Measurements from ENCODE around the gene XPA. TPM values are rescaled to one million over a fixed set of nuclear protein-coding genes. Genes with fewer than 3 reads are reported as not detected.

The XPA gene
- total RNA-seq, 2 experiments from 2014 or later, result 12.6 to 14.4 TPM

GRCh38 chr9:97689401-97690180 lies 7.5 kb downstream of the XPA start:
- H3K27me3 Mint-ChIP-seq, result no peaks in the 10 kb centered on the region
- peaks cover 23% of the 10 kb centered on the region for H3K4me1 Mint-ChIP-seq
- DNase-seq, result no peak
- peaks cover 20% of the 10 kb centered on the region for H3K36me3 Mint-ChIP-seq
- no peak overlapping the region for H3K27ac Mint-ChIP-seq
- no peak overlapping the region for H3K4me3 Mint-ChIP-seq
- no peaks in the 10 kb centered on the region for H3K9me3 Mint-ChIP-seq

DNA sequence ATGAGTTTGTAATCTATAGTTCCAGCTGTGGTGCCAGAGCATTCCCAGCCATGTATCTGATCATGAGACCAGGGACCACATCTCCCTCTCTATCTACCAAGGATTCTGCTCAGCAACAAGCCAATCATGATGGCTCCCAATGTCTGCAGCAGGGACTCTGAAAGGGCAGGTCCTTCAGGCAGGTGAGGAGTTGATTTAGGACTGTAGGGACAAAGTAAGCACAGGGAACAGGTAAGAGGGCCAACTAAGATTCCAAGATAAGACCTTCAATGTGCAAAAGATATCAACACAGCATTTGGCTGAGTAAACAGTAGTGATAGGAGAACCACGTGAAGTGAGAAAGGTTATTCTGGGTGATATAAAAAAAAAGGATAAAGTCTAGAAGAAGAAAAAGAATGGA lies 8.5 kb downstream of the XPA start:
- no peak for DNase-seq
- H3K4me1 Mint-ChIP-seq, result peaks cover 14% of the 10 kb centered on the region
- no peaks in the 10 kb centered on the region for H3K9me3 Mint-ChIP-seq
- peak overlapping the region; percentile 3 for H3K27ac Mint-ChIP-seq
- no peaks in the 10 kb centered on the region for H3K27me3 Mint-ChIP-seq
- peaks cover 18% of the 10 kb centered on the region for H3K36me3 Mint-ChIP-seq
- no peak overlapping the region for H3K4me3 Mint-ChIP-seq

GRCh38 chr9:97682242-97682641 lies 14.9 kb downstream of the XPA start:
- no peak for DNase-seq
- Mint-ChIP-seq H3K27me3 (no peaks in the 10 kb centered on the region), H3K4me3 (no peak overlapping the region), H3K9me3 (no peaks in the 10 kb centered on the region), H3K36me3 (peaks cover 26% of the 10 kb centered on the region), H3K27ac (no peak overlapping the region), H3K4me1 (peaks cover 7% of the 10 kb centered on the region)

DNA sequence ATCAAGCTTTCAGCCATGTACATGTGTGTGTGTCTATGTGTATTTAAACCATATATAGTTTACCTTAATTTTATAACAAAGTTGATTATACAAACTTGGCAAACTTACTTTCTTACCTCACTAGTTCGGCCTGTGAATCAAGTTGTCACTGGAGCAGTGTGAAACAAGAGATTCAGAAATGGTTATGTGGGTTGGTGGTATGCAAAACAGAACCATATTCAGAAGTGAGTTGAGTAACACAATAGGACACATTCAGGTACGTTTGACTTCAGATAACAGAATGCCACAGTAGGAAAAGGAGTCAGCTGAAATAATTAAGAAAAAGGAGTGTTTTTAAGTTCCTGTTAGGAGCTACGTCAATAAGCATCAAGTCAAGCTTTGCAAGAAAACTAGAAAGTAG lies 21.5 kb downstream of the XPA start:
- Mint-ChIP-seq H3K4me3 (no peak overlapping the region), H3K9me3 (no peaks in the 10 kb centered on the region), H3K36me3 (peaks cover 21% of the 10 kb centered on the region), H3K4me1 (peaks cover 13% of the 10 kb centered on the region), H3K27me3 (no peaks in the 10 kb centered on the region), H3K27ac (peak overlapping the region; percentile 63)
- no peak for DNase-seq

- no peaks in the 10 kb centered on the region for H3K27me3 Mint-ChIP-seq
- no peak for DNase-seq
- peaks cover 15% of the 10 kb centered on the region for H3K4me1 Mint-ChIP-seq
- H3K4me3 Mint-ChIP-seq, result no peak overlapping the region
- H3K9me3 Mint-ChIP-seq, result no peaks in the 10 kb centered on the region
- H3K27ac Mint-ChIP-seq, result no peak overlapping the region
- peaks cover 23% of the 10 kb centered on the region for H3K36me3 Mint-ChIP-seq
Measured at GRCh38 chr9:97673922-97674321, 23.2 kb downstream of the XPA start.

DNA sequence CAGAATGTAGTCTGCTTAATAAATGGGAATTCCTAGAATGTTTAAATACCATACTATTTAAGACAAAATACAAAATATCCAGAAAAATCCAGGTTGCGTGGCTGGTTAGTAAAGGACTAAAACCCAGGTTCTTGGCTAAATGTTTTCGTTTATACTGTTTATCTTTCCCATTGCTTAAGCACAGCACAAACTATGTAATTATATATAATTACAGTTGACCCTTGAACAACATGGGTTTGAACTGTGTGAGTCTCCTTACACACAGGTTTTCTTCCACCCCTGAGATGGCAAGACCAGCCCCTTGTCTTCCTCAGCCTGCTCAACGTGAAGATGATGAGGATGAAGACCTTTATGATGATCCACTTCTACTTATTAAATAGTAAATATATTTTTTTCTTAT lies 24.7 kb downstream of the XPA start:
- Mint-ChIP-seq H3K4me1 (peaks cover 25% of the 10 kb centered on the region), H3K27me3 (no peaks in the 10 kb centered on the region), H3K36me3 (peaks cover 21% of the 10 kb centered on the region), H3K9me3 (no peaks in the 10 kb centered on the region), H3K27ac (no peak overlapping the region), H3K4me3 (no peak overlapping the region)
- no peak for DNase-seq

DNA sequence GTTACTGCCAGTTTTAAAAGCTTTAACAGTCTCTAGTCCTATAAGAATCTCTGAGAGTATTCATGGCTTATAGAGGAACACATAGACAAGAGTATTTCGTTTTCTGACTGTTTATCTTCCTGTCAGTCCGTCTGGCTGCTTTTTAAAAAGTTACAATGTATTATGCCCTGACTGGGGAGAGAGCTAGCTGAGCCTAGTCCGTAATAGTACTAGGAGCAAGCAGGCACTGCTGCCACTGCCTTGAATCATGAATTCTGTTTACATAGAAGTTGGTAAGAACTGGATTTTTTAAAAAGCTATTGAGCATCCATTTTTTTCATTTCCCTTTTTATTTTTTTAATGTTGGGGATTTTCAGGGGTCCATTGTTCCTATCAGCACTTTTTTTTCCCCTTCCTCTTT lies 26.6 kb downstream of the XPA start:
- Mint-ChIP-seq H3K4me1 (peaks cover 38% of the 10 kb centered on the region), H3K4me3 (no peak overlapping the region), H3K27ac (no peak overlapping the region), H3K27me3 (no peaks in the 10 kb centered on the region), H3K9me3 (no peaks in the 10 kb centered on the region), H3K36me3 (peaks cover 38% of the 10 kb centered on the region)
- no peak for DNase-seq

- Mint-ChIP-seq H3K4me1 (peaks cover 41% of the 10 kb centered on the region), H3K4me3 (no peak overlapping the region), H3K9me3 (no peaks in the 10 kb centered on the region), H3K27ac (peak overlapping the region; percentile 83), H3K27me3 (no peaks in the 10 kb centered on the region), H3K36me3 (peaks cover 45% of the 10 kb centered on the region)
- no peak for DNase-seq
Measured at GRCh38 chr9:97668485-97668884, 28.7 kb downstream of the XPA start.

DNA sequence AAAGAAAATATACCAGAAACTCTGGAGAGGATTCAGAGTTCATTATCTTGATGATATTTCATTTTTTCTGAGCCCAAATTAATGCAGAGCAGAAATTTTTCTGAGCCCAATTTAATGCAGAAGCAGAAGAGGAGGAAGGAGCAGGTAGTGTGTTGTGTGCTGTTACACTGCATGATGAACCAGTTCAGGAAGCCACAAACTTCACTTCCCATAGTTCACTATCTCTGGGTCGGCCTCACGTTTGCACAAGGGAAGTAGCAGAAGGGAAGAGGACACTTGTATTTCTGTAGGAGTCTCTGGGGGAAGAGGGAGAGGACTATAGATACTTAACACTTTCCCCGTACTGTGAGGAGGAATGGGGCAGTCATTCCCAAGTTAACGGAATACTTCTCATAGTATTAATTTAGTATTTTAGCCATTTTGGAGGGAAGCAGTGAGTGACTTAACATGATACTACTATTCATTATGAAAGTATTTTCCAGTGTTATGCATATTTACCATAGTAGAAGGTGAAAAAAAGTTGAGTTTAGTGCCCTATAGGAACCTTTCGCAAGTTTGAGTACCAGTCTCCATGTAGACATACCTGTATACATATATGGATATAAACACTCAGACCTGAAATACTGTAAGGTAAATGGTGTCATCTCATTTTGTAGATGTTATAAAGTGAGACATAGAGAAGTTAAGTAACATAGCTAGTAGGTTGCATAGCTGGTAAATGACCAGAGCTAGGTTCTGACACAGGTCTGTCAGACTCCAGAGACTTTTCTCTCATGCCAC lies 30.0 kb downstream of the XPA start:
- H3K27ac Mint-ChIP-seq, result peak overlapping the region; percentile 82
- H3K4me1 Mint-ChIP-seq, result peaks cover 40% of the 10 kb centered on the region
- H3K9me3 Mint-ChIP-seq, result no peaks in the 10 kb centered on the region
- peaks cover 45% of the 10 kb centered on the region for H3K36me3 Mint-ChIP-seq
- H3K4me3 Mint-ChIP-seq, result no peak overlapping the region
- no peaks in the 10 kb centered on the region for H3K27me3 Mint-ChIP-seq
- no peak for DNase-seq

DNA sequence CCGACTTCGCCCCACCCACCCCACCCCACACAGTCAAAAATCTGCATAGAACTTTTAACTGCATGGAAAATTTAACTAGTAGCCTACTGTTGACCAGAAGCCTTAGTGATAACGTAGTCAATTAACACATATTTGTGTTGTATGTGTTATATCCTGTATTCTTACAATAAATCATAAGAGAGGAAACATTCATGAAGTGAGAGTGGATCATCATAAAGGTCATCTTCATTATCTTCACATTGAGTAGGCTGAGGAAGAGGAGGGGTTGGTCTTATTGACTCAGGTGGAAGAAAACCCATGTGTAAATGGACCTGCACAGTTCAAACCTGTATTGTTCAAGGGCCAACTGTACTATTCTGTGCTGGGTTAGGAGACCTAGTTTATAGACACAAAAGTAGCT lies 31.4 kb downstream of the XPA start:
- Mint-ChIP-seq H3K27ac (peak overlapping the region; percentile 82), H3K4me3 (no peak overlapping the region), H3K9me3 (no peaks in the 10 kb centered on the region), H3K4me1 (peaks cover 40% of the 10 kb centered on the region), H3K27me3 (no peaks in the 10 kb centered on the region), H3K36me3 (peaks cover 45% of the 10 kb centered on the region)
- DNase-seq, result no peak

GRCh38 chr9:97660847-97661246 lies 36.3 kb downstream of the XPA start:
- H3K4me3 Mint-ChIP-seq, result no peak overlapping the region
- H3K36me3 Mint-ChIP-seq, result peaks cover 42% of the 10 kb centered on the region

DNA sequence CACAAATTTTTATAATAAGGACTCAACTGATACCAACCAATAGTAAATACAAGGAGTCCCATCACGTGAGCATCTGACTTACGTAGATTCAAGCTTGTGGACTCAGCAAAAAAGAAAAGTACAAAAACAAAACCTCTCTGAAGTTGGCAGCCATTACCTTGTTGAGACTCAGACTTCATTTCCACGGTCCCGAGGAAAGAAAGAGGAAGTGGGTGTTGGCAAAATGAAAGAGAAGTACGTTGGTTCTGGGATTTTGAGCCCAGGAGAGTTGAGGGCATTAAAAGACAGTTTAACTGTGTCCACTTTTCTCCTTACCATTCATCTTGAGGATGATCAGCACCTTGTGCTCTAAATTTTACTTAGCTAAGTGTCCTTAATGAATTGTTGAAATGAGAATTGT lies 36.8 kb downstream of the XPA start:
- no peaks in the 10 kb centered on the region for H3K27me3 Mint-ChIP-seq
- H3K4me1 Mint-ChIP-seq, result peaks cover 8% of the 10 kb centered on the region
- no peaks in the 10 kb centered on the region for H3K9me3 Mint-ChIP-seq
- no peak overlapping the region for H3K4me3 Mint-ChIP-seq
- DNase-seq, result no peak
- peaks cover 39% of the 10 kb centered on the region for H3K36me3 Mint-ChIP-seq
- H3K27ac Mint-ChIP-seq, result peak overlapping the region; percentile 38

More at GRCh38 chr9:97660847-97661246, 36.3 kb downstream of the XPA start:
- peaks cover 11% of the 10 kb centered on the region for H3K4me1 Mint-ChIP-seq
- H3K27me3 Mint-ChIP-seq, result no peaks in the 10 kb centered on the region
- H3K27ac Mint-ChIP-seq, result no peak overlapping the region
- no peak for DNase-seq
- no peaks in the 10 kb centered on the region for H3K9me3 Mint-ChIP-seq

GRCh38 chr9:97659771-97660170 lies 37.4 kb downstream of the XPA start:
- Mint-ChIP-seq H3K4me3 (no peak overlapping the region), H3K27ac (peak overlapping the region; percentile 57), H3K27me3 (no peaks in the 10 kb centered on the region), H3K9me3 (no peaks in the 10 kb centered on the region), H3K4me1 (peaks cover 5% of the 10 kb centered on the region), H3K36me3 (peaks cover 35% of the 10 kb centered on the region)
- DNase-seq, result no peak

DNA sequence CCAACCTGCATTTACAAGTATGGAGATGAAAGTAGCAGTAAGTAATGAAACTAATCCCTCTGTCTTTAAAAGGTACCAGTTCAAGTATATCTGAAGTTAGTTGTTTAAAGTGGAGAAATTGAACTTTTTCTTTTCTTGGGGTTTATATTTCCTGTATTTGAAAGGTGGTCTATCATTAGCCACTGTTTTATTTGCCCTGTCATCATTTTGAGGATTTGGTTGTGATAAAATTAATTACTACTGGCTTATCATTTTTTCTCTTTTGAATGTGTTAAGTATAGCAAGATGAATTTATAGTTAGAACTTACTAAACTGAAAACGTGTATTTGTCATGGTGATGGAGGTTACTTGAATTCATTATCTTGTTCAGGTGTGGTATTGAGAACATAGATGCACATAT lies 38.4 kb downstream of the XPA start:
- H3K36me3 Mint-ChIP-seq, result peaks cover 30% of the 10 kb centered on the region
- DNase-seq, result no peak
- H3K27me3 Mint-ChIP-seq, result no peaks in the 10 kb centered on the region
- H3K27ac Mint-ChIP-seq, result no peak overlapping the region
- H3K4me3 Mint-ChIP-seq, result no peak overlapping the region
- H3K9me3 Mint-ChIP-seq, result no peaks in the 10 kb centered on the region
- H3K4me1 Mint-ChIP-seq, result peaks cover 2% of the 10 kb centered on the region

- peaks cover 22% of the 10 kb centered on the region for H3K36me3 Mint-ChIP-seq
- peaks cover 5% of the 10 kb centered on the region for H3K4me1 Mint-ChIP-seq
- no peak for DNase-seq
- H3K4me3 Mint-ChIP-seq, result no peak overlapping the region
- no peaks in the 10 kb centered on the region for H3K9me3 Mint-ChIP-seq
- H3K27ac Mint-ChIP-seq, result no peak overlapping the region
- no peaks in the 10 kb centered on the region for H3K27me3 Mint-ChIP-seq
Measured at GRCh38 chr9:97651646-97652045, 45.5 kb downstream of the XPA start.

DNA sequence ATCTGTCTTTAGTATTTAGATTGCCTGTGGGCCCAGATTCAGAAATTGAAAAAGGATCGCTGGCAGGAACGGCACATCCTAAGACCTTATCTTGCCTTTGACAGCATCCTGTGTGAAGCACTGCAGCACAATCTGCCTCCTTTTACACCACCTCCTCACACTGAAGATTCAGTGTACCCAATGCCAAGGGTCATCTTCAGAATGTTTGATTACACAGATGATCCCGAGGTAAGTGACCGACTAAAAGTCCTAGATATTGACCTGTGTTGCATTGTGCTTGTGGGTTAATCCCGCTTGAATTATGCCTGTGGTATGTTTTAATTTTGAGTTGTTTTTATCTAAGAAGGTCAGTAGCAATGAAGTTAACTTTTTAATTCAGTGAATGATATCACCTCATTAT lies 49.1 kb downstream of the XPA start:
- Mint-ChIP-seq H3K27ac (no peak overlapping the region), H3K27me3 (no peaks in the 10 kb centered on the region), H3K9me3 (no peaks in the 10 kb centered on the region), H3K4me3 (no peak overlapping the region), H3K4me1 (peaks cover 7% of the 10 kb centered on the region), H3K36me3 (peaks cover 15% of the 10 kb centered on the region)
- DNase-seq, result no peak

All from activated naive CD8-positive, alpha-beta T cell treated with anti-CD3 and anti-CD28 coated beads for 36 hours (primary cell).